CD14-positive monocyte (primary cell): ENCODE measurements around the gene C1S. TPM values are rescaled to one million over a fixed set of nuclear protein-coding genes. Genes with fewer than 3 reads are reported as not detected.

ENCODE experiments used
- DNase-seq, 3 donors: peaks; one replicate each; pipeline ENCODE4 v3.0.0-alpha.2; 2011 to 2022
- H2AFZ ChIP-seq: 2 replicates; pipeline ENCODE4 v1.6.0; 2012; ENCODE audit warnings: mild to moderate bottlenecking, low read depth, low read length, inconsistent platforms; ENCODE audit not compliant: insufficient read depth, poor library complexity, severe bottlenecking
- H3K27ac ChIP-seq, 2 donors: 1 replicate in 1 of 2; 2 replicates in 1 of 2; pipeline ENCODE4 v1.5.1; 2012 to 2013; ENCODE audit warnings: low read length in 2 of 2, control low read depth in 1 of 2, inconsistent platforms in 1 of 2, low read depth in 1 of 2, mild to moderate bottlenecking in 1 of 2
- H3K27me3 ChIP-seq, 2 donors: one replicate each; pipeline versions ENCODE4 v1.6.0 to v1.6.1; 2011 to 2013; ENCODE audit warnings: low read length in 2 of 2; ENCODE audit not compliant: control insufficient read depth in 2 of 2, insufficient read depth in 2 of 2
- H3K36me3 ChIP-seq, 2 donors: replicated peaks in 1 of 2; 1 replicate in 1 of 2; 2 replicates in 1 of 2; pipeline versions ENCODE4 v1.5.1 to v1.6.1; 2012 to 2013; ENCODE audit warnings: low read length in 2 of 2, control low read depth in 1 of 2, inconsistent platforms in 1 of 2, mild to moderate bottlenecking in 1 of 2; ENCODE audit not compliant: insufficient read depth in 2 of 2, control insufficient read depth in 1 of 2
- H3K4me1 ChIP-seq, 2 donors: 1 replicate in 1 of 2; 2 replicates in 1 of 2; pipeline versions ENCODE4 v1.5.1 to v1.6.1; 2012 to 2013; ENCODE audit warnings: low read length in 2 of 2, control low read depth in 1 of 2, inconsistent platforms in 1 of 2, mild to moderate bottlenecking in 1 of 2, moderate library complexity in 1 of 2; ENCODE audit not compliant: insufficient read depth in 2 of 2, control insufficient read depth in 1 of 2
- H3K4me2 ChIP-seq: replicated peaks from 2 replicates; pipeline ENCODE3; 2012; ENCODE audit warnings: low read length, moderate library complexity, mild to moderate bottlenecking; ENCODE audit not compliant: poor library complexity, severe bottlenecking; ENCODE audit errors: extremely low read depth
- H3K4me3 ChIP-seq, 3 experiments: fragments of 200-600 bp in 1 of 3; sonication (generic) in 1 of 3; replicated peaks in 1 of 3; 1 replicate in 2 of 3; 2 replicates in 1 of 3; pipeline ENCODE4 v1.5.1; 2011 to 2013; ENCODE audit warnings: low read length in 3 of 3, mild to moderate bottlenecking in 3 of 3, control low read depth in 2 of 3, low read depth in 2 of 3, inconsistent platforms in 1 of 3, moderate library complexity in 1 of 3
- H3K79me2 ChIP-seq: 2 replicates; pipeline ENCODE4 v1.6.0; 2012; ENCODE audit warnings: mild to moderate bottlenecking, control low read depth, inconsistent platforms, low read length, moderate library complexity; ENCODE audit not compliant: insufficient read depth
- H3K9ac ChIP-seq: 2 replicates; pipeline ENCODE4 v1.6.0; 2017; ENCODE audit warnings: low read length, mild to moderate bottlenecking; ENCODE audit not compliant: insufficient read depth, poor library complexity, severe bottlenecking
- H3K9me3 ChIP-seq, 2 donors: replicated peaks in 1 of 2; 1 replicate in 1 of 2; 2 replicates in 1 of 2; pipeline versions ENCODE4 v1.5.1 to v1.6.1; 2012 to 2013; ENCODE audit warnings: low read length in 2 of 2, control low read depth in 1 of 2; ENCODE audit not compliant: control insufficient read depth in 1 of 2, insufficient read depth in 1 of 2
- H4K20me1 ChIP-seq: 2 replicates; pipeline ENCODE4 v1.6.0; 2012; ENCODE audit warnings: mild to moderate bottlenecking, low read length, control low read depth, moderate library complexity; ENCODE audit not compliant: insufficient read depth
- H3K27ac Mint-ChIP-seq, 7 donors: one replicate each; pipeline ENCODE4 v1.8.0; 2020; ENCODE audit warnings: mild to moderate bottlenecking in 7 of 7, mixed read lengths in 7 of 7, moderate library complexity in 6 of 7, inconsistent platforms in 2 of 7
- H3K27me3 Mint-ChIP-seq, 3 donors: one replicate each; pipeline ENCODE4 v1.8.0; 2021 to 2022; ENCODE audit warnings: low read depth in 3 of 3, mild to moderate bottlenecking in 3 of 3, mixed read lengths in 3 of 3, moderate library complexity in 3 of 3, inconsistent platforms in 1 of 3
- H3K36me3 Mint-ChIP-seq, 2 donors: one replicate each; pipeline ENCODE4 v1.8.0; 2020; ENCODE audit warnings: mixed read lengths in 2 of 2, inconsistent platforms in 1 of 2, mild to moderate bottlenecking in 1 of 2
- H3K4me1 Mint-ChIP-seq: one replicate; pipeline ENCODE4 v1.8.0; 2020; ENCODE audit warnings: mild to moderate bottlenecking, mixed read lengths
- H3K4me3 Mint-ChIP-seq, 2 donors: one replicate each; pipeline ENCODE4 v1.8.0; 2020; ENCODE audit warnings: mild to moderate bottlenecking in 2 of 2, mixed read lengths in 2 of 2, moderate library complexity in 1 of 2
- H3K9me3 Mint-ChIP-seq, 7 donors: one replicate each; pipeline ENCODE4 v1.8.0; 2020 to 2022; ENCODE audit warnings: mixed read lengths in 7 of 7, mild to moderate bottlenecking in 6 of 7, moderate library complexity in 6 of 7, inconsistent platforms in 2 of 7
- CTCF ChIP-seq: fragments of 200-600 bp; IDR thresholded peaks from one replicate; pipeline ENCODE4 v1.8.0; 2022; ENCODE audit warnings: antibody characterized with exemption, mild to moderate bottlenecking
- WGBS: methylation state at CpG from one replicate; pipeline ENCODE4 v1.1.5; 2013; ENCODE audit warnings: missing lambda C conversion rate; ENCODE audit not compliant: insufficient coverage; 5-methylcytosine and 5-hydroxymethylcytosine counted together
- intact Hi-C, 2 donors: fragments of 100-400 bp; cut with micrococcal nuclease; formaldehyde crosslinking; loops; one replicate each; pipeline versions ENCODE4 v1.15.0 to v1.15.1; 2023
- polyA plus RNA-seq, 3 donors: library from polyadenylated mRNA; depleted of rRNA in 1 of 3; unstranded in 2 of 3; stranded (reverse) in 1 of 3; fragments of 300-500 nt in 2 of 3; fragments of >200 nt in 1 of 3; fragmentation: Illumina TruSeq in 2 of 3; gene quantifications; 1 replicate in 2 of 3; 2 replicates in 1 of 3; pipeline ENCODE4 v1.2.3, GENCODE V29; 2012 to 2021

Gene C1S
- polyA plus RNA-seq, 3 donors: 1.00 TPM; not detected in 2

DNA sequence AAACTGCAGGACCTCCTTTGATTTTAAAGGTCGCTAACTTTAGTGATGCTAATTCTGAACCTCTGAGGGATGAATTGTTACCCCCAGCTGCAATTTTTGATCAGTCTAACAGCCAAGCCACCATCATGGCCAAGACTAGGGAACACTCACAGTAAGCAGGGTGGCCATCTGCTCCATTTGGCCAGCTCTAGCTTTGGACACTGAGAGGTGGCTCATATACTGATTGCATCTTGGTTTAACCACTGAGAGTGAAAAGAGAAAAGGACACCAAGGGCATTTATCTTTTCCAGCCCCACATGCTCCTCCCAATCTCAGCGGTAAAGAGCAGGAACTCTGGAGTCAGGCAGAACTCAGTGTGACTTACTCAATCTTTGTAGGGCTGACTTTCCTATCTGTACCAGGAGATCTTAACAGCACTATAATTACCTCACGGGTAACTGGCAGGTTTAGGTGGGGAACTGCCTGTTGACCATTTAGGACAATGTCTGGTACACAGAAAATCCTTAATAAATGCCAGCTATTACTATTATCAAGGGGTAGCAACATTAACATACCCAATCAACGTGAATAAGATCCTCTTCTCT, 48.4 kb upstream of the C1S start:
- H3K4me2 ChIP-seq: no peak overlapping the region
- Mint-ChIP-seq H3K9me3 (no peaks in the 10 kb centered on the region), H3K36me3 (peaks cover 30 to 39% of the 10 kb centered on the region in 2 donors), H3K4me3 (no peak overlapping the region), H3K27ac (peak overlapping the region in 2 of 7 donors; percentile 31 to 57), H3K27me3 (no peaks in the 10 kb centered on the region), H3K4me1 (peaks cover 77% of the 10 kb centered on the region)
- no peak for TF ChIP-seq CTCF
- no peak overlapping the region for H3K4me3 ChIP-seq
- H3K9ac ChIP-seq: no peak overlapping the region
- no peak overlapping the region for H3K27ac ChIP-seq
- WGBS: 81% methylated on average over 3 of the region's 4 CpGs
- H3K79me2 ChIP-seq: peaks cover 90% of the 10 kb centered on the region
- H4K20me1 ChIP-seq: peaks cover 5% of the 10 kb centered on the region
- H2AFZ ChIP-seq: no peak overlapping the region
- DNase-seq: no peak
- intact Hi-C loops: no loop called here
- H3K36me3 ChIP-seq: peaks cover 4 to 27% of the 10 kb centered on the region in 2 donors
- no peaks in the 10 kb centered on the region for H3K27me3 ChIP-seq
- H3K4me1 ChIP-seq: peaks cover 52 to 62% of the 10 kb centered on the region in 2 donors
- H3K9me3 ChIP-seq: no peaks in the 10 kb centered on the region

DNA sequence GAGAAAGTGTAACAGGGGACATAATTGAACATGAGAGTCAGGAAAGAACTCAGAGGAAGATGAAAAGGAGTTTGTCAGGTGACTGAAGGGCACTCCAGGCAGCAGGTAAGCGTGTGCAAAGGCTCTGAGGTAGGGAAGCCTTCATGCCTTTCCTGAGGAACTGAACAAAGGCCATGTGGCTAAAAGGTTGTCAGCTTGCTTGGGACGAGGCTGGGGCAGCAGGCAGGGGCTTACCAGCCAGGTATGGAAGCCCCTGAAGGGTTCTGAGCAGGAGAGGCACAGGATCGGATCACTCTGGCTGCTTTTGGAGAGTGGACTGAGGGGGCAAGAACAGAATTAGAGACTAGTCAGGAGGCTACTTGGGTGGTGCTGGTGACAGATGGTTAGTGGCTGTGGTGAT, 47.4 kb upstream of the C1S start:
- no peak for DNase-seq
- Mint-ChIP-seq H3K4me3 (no peak overlapping the region), H3K9me3 (no peaks in the 10 kb centered on the region), H3K36me3 (peaks cover 30 to 39% of the 10 kb centered on the region in 2 donors), H3K27me3 (no peaks in the 10 kb centered on the region), H3K27ac (peak overlapping the region in 3 of 7 donors; percentile 12 to 48 (median 23)), H3K4me1 (peaks cover 75% of the 10 kb centered on the region)
- no peaks in the 10 kb centered on the region for H3K9me3 ChIP-seq
- peaks cover 4 to 27% of the 10 kb centered on the region in 2 donors for H3K36me3 ChIP-seq
- H3K4me2 ChIP-seq: no peak overlapping the region
- H4K20me1 ChIP-seq: peaks cover 5% of the 10 kb centered on the region
- intact Hi-C loops: no loop called here
- peaks cover 50 to 59% of the 10 kb centered on the region in 2 donors for H3K4me1 ChIP-seq
- TF ChIP-seq CTCF: no peak
- H3K27me3 ChIP-seq: no peaks in the 10 kb centered on the region
- H3K4me3 ChIP-seq: no peak overlapping the region
- no peak overlapping the region for H2AFZ ChIP-seq
- no peak overlapping the region for H3K27ac ChIP-seq
- 98% methylated on average over 3 of the region's 3 CpGs for WGBS
- peaks cover 97% of the 10 kb centered on the region for H3K79me2 ChIP-seq
- no peak overlapping the region for H3K9ac ChIP-seq
